ENCODE measurements around the gene PLXDC2. TPM values are rescaled to one million over a fixed set of nuclear protein-coding genes. Genes with fewer than 3 reads are reported as not detected.

The PLXDC2 gene
- total RNA-seq, 2 experiments from 2014 or later: not detected

- H3K9me3 Mint-ChIP-seq: no peaks in the 10 kb centered on the region
- no peaks in the 10 kb centered on the region for H3K4me1 Mint-ChIP-seq (ENCODE audit: low read depth)
- H3K36me3 Mint-ChIP-seq (ENCODE audit: low read depth): no peaks in the 10 kb centered on the region
- H3K27ac Mint-ChIP-seq: no peak overlapping the region
- no peak for DNase-seq
- peaks cover 2% of the 10 kb centered on the region for H3K27me3 Mint-ChIP-seq (ENCODE audit: low read depth)
- H3K4me3 Mint-ChIP-seq: no peak overlapping the region
- intact Hi-C loops (cut with micrococcal nuclease): loop anchor here (10.0 kb wide), 1 partner anchor 1105 kb away; no protein-coding TSS in a partner anchor
- CTCF ChIA-PET: no interaction called here
These were observed 26.6 kb upstream of the PLXDC2 start for GRCh38 chr10:19789607-19790006.

- CTCF ChIA-PET: no interaction called here
- no peaks in the 10 kb centered on the region for H3K9me3 Mint-ChIP-seq
These were observed 25.2 kb upstream of the PLXDC2 start for GRCh38 chr10:19791032-19791431.

GRCh38 chr10:19795684-19796083 is 20.5 kb upstream of the PLXDC2 start:
- Mint-ChIP-seq H3K4me3 (no peak overlapping the region), H3K4me1 (ENCODE audit: low read depth) (no peaks in the 10 kb centered on the region), H3K27ac (no peak overlapping the region), H3K9me3 (peaks cover 3% of the 10 kb centered on the region), H3K36me3 (ENCODE audit: low read depth) (no peaks in the 10 kb centered on the region), H3K27me3 (ENCODE audit: low read depth) (no peaks in the 10 kb centered on the region)
- CTCF ChIA-PET: no interaction called here
- intact Hi-C loops (cut with micrococcal nuclease): no loop called here
- DNase-seq: no peak

More at GRCh38 chr10:19791032-19791431, 25.2 kb upstream of the PLXDC2 start:
- Mint-ChIP-seq H3K27me3 (ENCODE audit: low read depth) (peaks cover 2% of the 10 kb centered on the region), H3K4me1 (ENCODE audit: low read depth) (no peaks in the 10 kb centered on the region), H3K27ac (no peak overlapping the region), H3K36me3 (ENCODE audit: low read depth) (no peaks in the 10 kb centered on the region), H3K4me3 (no peak overlapping the region)
- intact Hi-C loops (cut with micrococcal nuclease): no loop called here
- DNase-seq: no peak

- Mint-ChIP-seq H3K4me3 (no peak overlapping the region), H3K27me3 (ENCODE audit: low read depth) (no peaks in the 10 kb centered on the region), H3K27ac (no peak overlapping the region), H3K4me1 (ENCODE audit: low read depth) (no peaks in the 10 kb centered on the region), H3K9me3 (peaks cover 9% of the 10 kb centered on the region), H3K36me3 (ENCODE audit: low read depth) (no peaks in the 10 kb centered on the region)
- CTCF ChIA-PET: no interaction called here
- no peak for DNase-seq
- intact Hi-C loops (cut with micrococcal nuclease): no loop called here
These were observed 16.1 kb upstream of the PLXDC2 start for GRCh38 chr10:19800161-19800560.

GRCh38 chr10:19801369-19801768 is 14.9 kb upstream of the PLXDC2 start:
- H3K4me3 Mint-ChIP-seq: no peak overlapping the region

GRCh38 chr10:19803676-19804075 is 12.6 kb upstream of the PLXDC2 start:
- Mint-ChIP-seq H3K4me3 (no peak overlapping the region), H3K9me3 (peaks cover 10% of the 10 kb centered on the region), H3K27ac (no peak overlapping the region), H3K27me3 (ENCODE audit: low read depth) (no peaks in the 10 kb centered on the region), H3K4me1 (ENCODE audit: low read depth) (no peaks in the 10 kb centered on the region), H3K36me3 (ENCODE audit: low read depth) (no peaks in the 10 kb centered on the region)
- intact Hi-C loops (cut with micrococcal nuclease): no loop called here
- DNase-seq: no peak
- CTCF ChIA-PET: no interaction called here

More at GRCh38 chr10:19801369-19801768, 14.9 kb upstream of the PLXDC2 start:
- intact Hi-C loops (cut with micrococcal nuclease): no loop called here
- Mint-ChIP-seq H3K36me3 (ENCODE audit: low read depth) (no peaks in the 10 kb centered on the region), H3K9me3 (peaks cover 11% of the 10 kb centered on the region), H3K4me1 (ENCODE audit: low read depth) (no peaks in the 10 kb centered on the region), H3K27ac (no peak overlapping the region), H3K27me3 (ENCODE audit: low read depth) (no peaks in the 10 kb centered on the region)
- no peak for DNase-seq
- CTCF ChIA-PET: no interaction called here

GRCh38 chr10:19809481-19809880 is 6.8 kb upstream of the PLXDC2 start:
- Mint-ChIP-seq H3K9me3 (peaks cover 9% of the 10 kb centered on the region), H3K27ac (no peak overlapping the region), H3K36me3 (ENCODE audit: low read depth) (no peaks in the 10 kb centered on the region), H3K27me3 (ENCODE audit: low read depth) (peaks cover 20% of the 10 kb centered on the region), H3K4me3 (no peak overlapping the region), H3K4me1 (ENCODE audit: low read depth) (no peaks in the 10 kb centered on the region)
- no peak for DNase-seq
- CTCF ChIA-PET: no interaction called here
- intact Hi-C loops (cut with micrococcal nuclease): no loop called here

GRCh38 chr10:19811540-19811939 is 4.7 kb upstream of the PLXDC2 start:
- Mint-ChIP-seq H3K4me1 (ENCODE audit: low read depth) (peaks cover 2% of the 10 kb centered on the region), H3K36me3 (ENCODE audit: low read depth) (no peaks in the 10 kb centered on the region), H3K27ac (no peak overlapping the region), H3K27me3 (ENCODE audit: low read depth) (peaks cover 32% of the 10 kb centered on the region), H3K9me3 (peaks cover 2% of the 10 kb centered on the region), H3K4me3 (no peak overlapping the region)
- intact Hi-C loops (cut with micrococcal nuclease): no loop called here
- CTCF ChIA-PET: interaction anchor here (0.6 kb wide), 1 partner anchor 17 kb away, joined by 3 read pairs; no protein-coding TSS in a partner anchor
- DNase-seq: no peak

GRCh38 chr10:19812976-19813375 is 3.3 kb upstream of the PLXDC2 start:
- CTCF ChIA-PET: no interaction called here
- no peak for DNase-seq
- no peak overlapping the region for H3K4me3 Mint-ChIP-seq
- H3K27me3 Mint-ChIP-seq (ENCODE audit: low read depth): peaks cover 44% of the 10 kb centered on the region
- no peak overlapping the region for H3K27ac Mint-ChIP-seq
- intact Hi-C loops (cut with micrococcal nuclease): no loop called here
- peaks cover 5% of the 10 kb centered on the region for H3K4me1 Mint-ChIP-seq (ENCODE audit: low read depth)
- H3K36me3 Mint-ChIP-seq (ENCODE audit: low read depth): no peaks in the 10 kb centered on the region
- no peaks in the 10 kb centered on the region for H3K9me3 Mint-ChIP-seq

- no peaks in the 10 kb centered on the region for H3K9me3 Mint-ChIP-seq
- no peak overlapping the region for H3K4me3 Mint-ChIP-seq
- intact Hi-C loops (cut with micrococcal nuclease): no loop called here
- CTCF ChIA-PET: no interaction called here
- H3K27me3 Mint-ChIP-seq (ENCODE audit: low read depth): peaks cover 54% of the 10 kb centered on the region
- no peak for DNase-seq
- peak overlapping the region; percentile 18 for H3K27ac Mint-ChIP-seq
- no peaks in the 10 kb centered on the region for H3K36me3 Mint-ChIP-seq (ENCODE audit: low read depth)
- H3K4me1 Mint-ChIP-seq (ENCODE audit: low read depth): peaks cover 5% of the 10 kb centered on the region
These were observed 1.0 kb upstream of the PLXDC2 start for GRCh38 chr10:19815036-19815730.

GRCh38 chr10:19815731-19816410 is 361 bp upstream of the PLXDC2 start:
- Mint-ChIP-seq H3K4me3 (peak overlapping the region; percentile 34), H3K4me1 (ENCODE audit: low read depth) (peaks cover 5% of the 10 kb centered on the region), H3K27me3 (ENCODE audit: low read depth) (peaks cover 51% of the 10 kb centered on the region), H3K27ac (no peak overlapping the region), H3K36me3 (ENCODE audit: low read depth) (no peaks in the 10 kb centered on the region), H3K9me3 (no peaks in the 10 kb centered on the region)
- DNase-seq: no peak
- CTCF ChIA-PET: no interaction called here
- intact Hi-C loops (cut with micrococcal nuclease): no loop called here

- Mint-ChIP-seq H3K27me3 (ENCODE audit: low read depth) (peaks cover 56% of the 10 kb centered on the region), H3K4me3 (no peak overlapping the region), H3K4me1 (ENCODE audit: low read depth) (peaks cover 5% of the 10 kb centered on the region), H3K9me3 (no peaks in the 10 kb centered on the region), H3K36me3 (ENCODE audit: low read depth) (no peaks in the 10 kb centered on the region), H3K27ac (no peak overlapping the region)
- CTCF ChIA-PET: no interaction called here
- intact Hi-C loops (cut with micrococcal nuclease): no loop called here
- no peak for DNase-seq
These were observed 1.1 kb downstream of the PLXDC2 start for GRCh38 chr10:19817231-19817933.

Measured in activated naive CD4-positive, alpha-beta T cell treated with anti-CD3 and anti-CD28 coated beads for 36 hours (primary cell).